Transverse colon (tissue), 4 donors: ENCODE results near the gene GNPDA1.

Experiments used
- CTCF ChIP-seq, 5 experiments: fragments of 200-600 bp in 3 of 5; fragments of 450-650 bp in 2 of 5; sonication (generic) in 3 of 5; IDR thresholded peaks; 1 replicate in 2 of 5; 2 replicates in 3 of 5; pipeline ENCODE4 v1.5.1; 2016 to 2017; ENCODE audit warnings: antibody characterized with exemption in 5 of 5, inconsistent platforms in 3 of 5, mild to moderate bottlenecking in 2 of 5, moderate library complexity in 1 of 5
- EP300 ChIP-seq: sonication (generic); formaldehyde crosslinking; IDR thresholded peaks from one replicate; pipeline ENCODE4 v1.6.1; 2017; ENCODE audit warnings: antibody characterized with exemption, low read depth
- POLR2A ChIP-seq: fragments of 450-650 bp; IDR thresholded peaks from one replicate; pipeline ENCODE4 v1.6.1; 2016; ENCODE audit warnings: antibody characterized with exemption, mild to moderate bottlenecking, moderate library complexity
- POLR2AphosphoS5 ChIP-seq, 3 donors: sonication (generic); formaldehyde crosslinking; IDR thresholded peaks; one replicate each; pipeline ENCODE4 v1.6.1; 2016; ENCODE audit warnings: antibody characterized with exemption in 3 of 3

- TF ChIP-seq EP300: no peak
- no peak for TF ChIP-seq CTCF (IDR thresholded peaks at IDR 0.05)
- no peak for TF ChIP-seq POLR2AphosphoS5 (IDR thresholded peaks at IDR 0.05)
- TF ChIP-seq POLR2A: no peak
Measured at GRCh38 chr5:141978389-141978788, 34.4 kb downstream of the GNPDA1 start.
